ENCODE data around the gene NEMF.

DNA sequence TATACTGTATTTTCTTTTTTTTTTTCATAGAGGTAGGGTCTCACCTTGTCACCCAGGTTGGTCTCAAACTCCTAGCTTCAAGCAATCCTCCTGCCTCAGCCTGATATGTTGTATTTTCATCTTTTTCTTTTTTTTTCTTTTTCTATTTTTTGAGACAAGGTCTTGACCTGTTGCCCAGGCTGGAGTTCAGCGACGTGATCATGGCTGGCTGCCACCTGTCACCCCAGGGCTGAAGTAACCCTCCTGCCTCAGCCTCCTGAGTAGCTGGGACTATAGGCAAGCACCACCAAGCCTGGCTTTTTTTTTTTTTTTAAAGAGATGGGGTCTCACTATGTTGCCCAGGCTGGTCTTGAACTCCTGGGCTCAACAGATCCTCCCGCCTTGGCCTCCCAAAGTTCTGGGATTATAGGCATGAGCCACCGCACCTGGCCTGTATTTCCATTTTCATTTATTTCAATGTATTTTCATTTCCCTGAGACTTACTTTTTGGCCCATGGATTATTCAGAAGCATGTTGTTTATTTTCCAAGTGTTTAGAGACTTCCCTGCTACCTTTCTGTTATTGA lies 24.1 kb upstream of the NEMF start:
- TF ChIP-seq, protein P1, sequence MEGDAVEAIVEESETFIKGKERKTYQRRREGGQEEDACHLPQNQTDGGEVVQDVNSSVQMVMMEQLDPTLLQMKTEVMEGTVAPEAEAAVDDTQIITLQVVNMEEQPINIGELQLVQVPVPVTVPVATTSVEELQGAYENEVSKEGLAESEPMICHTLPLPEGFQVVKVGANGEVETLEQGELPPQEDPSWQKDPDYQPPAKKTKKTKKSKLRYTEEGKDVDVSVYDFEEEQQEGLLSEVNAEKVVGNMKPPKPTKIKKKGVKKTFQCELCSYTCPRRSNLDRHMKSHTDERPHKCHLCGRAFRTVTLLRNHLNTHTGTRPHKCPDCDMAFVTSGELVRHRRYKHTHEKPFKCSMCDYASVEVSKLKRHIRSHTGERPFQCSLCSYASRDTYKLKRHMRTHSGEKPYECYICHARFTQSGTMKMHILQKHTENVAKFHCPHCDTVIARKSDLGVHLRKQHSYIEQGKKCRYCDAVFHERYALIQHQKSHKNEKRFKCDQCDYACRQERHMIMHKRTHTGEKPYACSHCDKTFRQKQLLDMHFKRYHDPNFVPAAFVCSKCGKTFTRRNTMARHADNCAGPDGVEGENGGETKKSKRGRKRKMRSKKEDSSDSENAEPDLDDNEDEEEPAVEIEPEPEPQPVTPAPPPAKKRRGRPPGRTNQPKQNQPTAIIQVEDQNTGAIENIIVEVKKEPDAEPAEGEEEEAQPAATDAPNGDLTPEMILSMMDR (IDR thresholded peaks at IDR 0.05) = no peak
- no peak for TF ChIP-seq HMGA2 (CRISPR knock-in tag; IDR thresholded peaks at IDR 0.05)
